ENCODE data around the gene CYB5RL. TPM values are rescaled to one million over a fixed set of nuclear protein-coding genes. Genes with fewer than 3 reads are reported as not detected.

CYB5RL gene
- total RNA-seq, 1 donor from 2014 or later = 5.2 TPM

DNA sequence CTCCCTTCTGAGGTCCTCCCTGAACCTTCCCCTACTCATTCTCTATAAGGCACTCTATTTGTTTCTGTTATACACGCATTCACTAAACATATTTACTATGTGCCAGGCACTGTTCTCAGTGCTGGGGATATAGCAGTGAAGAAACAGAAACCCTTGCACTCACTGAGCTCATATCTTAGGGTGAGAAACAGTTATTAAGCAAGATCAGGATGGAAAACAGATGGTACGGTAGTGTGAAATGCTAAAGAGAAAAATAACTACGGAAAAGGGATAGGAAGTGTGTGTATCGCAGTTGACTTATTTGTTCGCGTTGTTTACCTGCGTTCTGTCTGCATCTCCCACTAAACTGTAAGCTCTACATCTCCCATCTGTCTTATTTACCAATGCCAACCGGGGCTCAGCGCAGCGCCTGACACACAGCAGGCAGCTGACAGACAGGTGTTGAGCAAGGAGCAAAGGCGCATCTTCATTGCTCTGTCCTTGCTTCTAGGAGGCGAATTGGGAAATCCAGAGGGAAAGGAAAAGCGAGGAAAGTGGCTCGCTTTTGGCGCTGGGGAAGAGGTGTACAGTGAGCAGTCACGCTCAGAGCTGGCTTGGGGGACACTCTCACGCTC is 572 bp downstream of the CYB5RL start:
- Histone ChIP-seq H3K27ac (ENCODE audit: low read depth, low read length) (peak overlapping the region; percentile 76), H3K27me3 (ENCODE audit: control insufficient read depth in 3 of 3, insufficient read depth in 3 of 3, low read length in 3 of 3) (no peaks in the 10 kb centered on the region), H3K4me1 (ENCODE audit: control insufficient read depth in 3 of 3, insufficient read depth in 3 of 3, low read length in 3 of 3) (peaks cover 18 to 26% (median 21%) of the 10 kb centered on the region in 3 donors), H3K9ac (ENCODE audit: low read depth in 1 of 3, low read length in 3 of 3) (peak overlapping the region; percentile 74 to 97 (median 94)), H3K9me3 (ENCODE audit: control insufficient read depth in 3 of 3, low read length in 3 of 3) (no peaks in the 10 kb centered on the region), H3K36me3 (ENCODE audit: control insufficient read depth in 3 of 3, insufficient read depth in 3 of 3, low read length in 3 of 3) (peaks cover 14 to 20% (median 17%) of the 10 kb centered on the region in 3 donors), H3K4me3 (ENCODE audit: low read length in 3 of 3) (peak overlapping the region; percentile 89 to 99 (median 98))

DNA sequence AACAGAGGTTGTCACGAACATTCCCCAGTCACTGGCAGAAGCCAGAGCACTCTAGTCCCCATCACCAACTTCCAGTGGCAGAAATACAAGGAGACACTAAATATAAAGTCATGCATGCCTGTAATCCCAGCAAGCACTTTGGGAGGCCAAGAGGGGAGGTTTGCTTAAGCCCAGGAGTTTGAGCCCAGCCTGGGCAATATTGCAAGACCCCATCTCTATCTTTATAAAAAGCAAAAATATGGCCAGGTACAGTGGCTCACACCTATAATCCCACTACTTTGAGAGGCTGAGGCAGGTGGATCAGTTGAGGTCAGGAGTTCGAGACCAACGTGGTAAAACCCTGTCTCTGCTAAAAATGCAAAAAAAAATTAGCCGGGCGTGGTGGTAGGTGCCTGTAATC is 6.4 kb downstream of the CYB5RL start:
- no peak overlapping the region for H3K9ac ChIP-seq (ENCODE audit: low read depth in 1 of 3, low read length in 3 of 3)
- H3K27ac ChIP-seq (ENCODE audit: low read depth, low read length) = no peak overlapping the region
- H3K4me1 ChIP-seq (ENCODE audit: control insufficient read depth in 3 of 3, insufficient read depth in 3 of 3, low read length in 3 of 3) = no peaks in the 10 kb centered on the region
- no peaks in the 10 kb centered on the region for H3K27me3 ChIP-seq (ENCODE audit: control insufficient read depth in 3 of 3, insufficient read depth in 3 of 3, low read length in 3 of 3)
- peaks cover 34 to 41% (median 40%) of the 10 kb centered on the region in 3 donors for H3K36me3 ChIP-seq (ENCODE audit: control insufficient read depth in 3 of 3, insufficient read depth in 3 of 3, low read length in 3 of 3)
- no peak overlapping the region for H3K4me3 ChIP-seq (ENCODE audit: low read length in 3 of 3)
- H3K9me3 ChIP-seq (ENCODE audit: control insufficient read depth in 3 of 3, low read length in 3 of 3) = no peaks in the 10 kb centered on the region

DNA sequence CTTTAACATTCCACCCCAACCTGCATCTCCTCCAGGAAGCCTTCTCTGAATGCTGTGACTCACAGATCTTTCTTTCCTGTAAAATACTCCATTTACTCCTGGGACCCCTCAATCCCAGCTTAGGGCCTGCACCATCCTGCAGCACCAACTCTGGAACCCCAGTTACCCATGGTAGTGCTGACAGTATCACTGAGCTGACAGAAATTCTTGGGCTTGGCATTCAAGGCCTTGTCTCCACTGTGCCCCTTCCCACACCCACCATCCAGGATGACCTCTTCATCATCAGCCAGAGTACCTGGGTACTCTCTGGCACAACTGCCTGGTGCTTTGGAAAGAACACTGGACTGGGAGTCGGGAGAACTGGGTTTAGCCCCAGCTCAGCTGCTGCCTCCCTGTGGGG is 8.3 kb downstream of the CYB5RL start:
- Histone ChIP-seq H3K27ac (ENCODE audit: low read depth, low read length) (no peak overlapping the region), H3K27me3 (ENCODE audit: control insufficient read depth in 3 of 3, insufficient read depth in 3 of 3, low read length in 3 of 3) (no peaks in the 10 kb centered on the region), H3K4me3 (ENCODE audit: low read length in 3 of 3) (no peak overlapping the region), H3K9ac (ENCODE audit: low read depth in 1 of 3, low read length in 3 of 3) (no peak overlapping the region), H3K9me3 (ENCODE audit: control insufficient read depth in 3 of 3, low read length in 3 of 3) (no peaks in the 10 kb centered on the region), H3K36me3 (ENCODE audit: control insufficient read depth in 3 of 3, insufficient read depth in 3 of 3, low read length in 3 of 3) (peaks cover 39 to 53% (median 44%) of the 10 kb centered on the region in 3 donors), H3K4me1 (ENCODE audit: control insufficient read depth in 3 of 3, insufficient read depth in 3 of 3, low read length in 3 of 3) (no peaks in the 10 kb centered on the region)

DNA sequence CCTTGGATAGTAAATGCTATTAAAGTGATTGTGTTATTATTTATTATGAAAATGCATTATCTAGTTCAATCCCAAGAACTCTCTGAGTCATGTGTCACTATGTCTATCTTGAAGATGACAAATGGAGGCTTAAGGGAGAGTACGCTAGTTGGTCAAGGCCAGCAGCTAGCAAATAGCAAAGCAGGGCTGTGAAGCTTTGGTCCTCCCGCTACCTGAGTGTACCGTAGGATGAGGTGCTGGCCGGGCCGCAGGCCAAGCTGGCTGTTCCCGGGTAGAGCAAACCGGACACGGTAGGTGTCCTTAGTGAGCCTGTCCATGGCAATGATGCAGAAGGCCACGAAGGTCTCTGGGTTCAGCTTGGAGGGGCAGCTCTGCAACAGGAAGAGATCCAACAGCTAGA is 9.3 kb downstream of the CYB5RL start:
- Histone ChIP-seq H3K9ac (ENCODE audit: low read depth in 1 of 3, low read length in 3 of 3) (no peak overlapping the region), H3K9me3 (ENCODE audit: control insufficient read depth in 3 of 3, low read length in 3 of 3) (no peaks in the 10 kb centered on the region), H3K4me1 (ENCODE audit: control insufficient read depth in 3 of 3, insufficient read depth in 3 of 3, low read length in 3 of 3) (no peaks in the 10 kb centered on the region), H3K27ac (ENCODE audit: low read depth, low read length) (no peak overlapping the region), H3K36me3 (ENCODE audit: control insufficient read depth in 3 of 3, insufficient read depth in 3 of 3, low read length in 3 of 3) (peaks cover 36 to 52% (median 45%) of the 10 kb centered on the region in 3 donors), H3K4me3 (ENCODE audit: low read length in 3 of 3) (no peak overlapping the region), H3K27me3 (ENCODE audit: control insufficient read depth in 3 of 3, insufficient read depth in 3 of 3, low read length in 3 of 3) (no peaks in the 10 kb centered on the region)

DNA sequence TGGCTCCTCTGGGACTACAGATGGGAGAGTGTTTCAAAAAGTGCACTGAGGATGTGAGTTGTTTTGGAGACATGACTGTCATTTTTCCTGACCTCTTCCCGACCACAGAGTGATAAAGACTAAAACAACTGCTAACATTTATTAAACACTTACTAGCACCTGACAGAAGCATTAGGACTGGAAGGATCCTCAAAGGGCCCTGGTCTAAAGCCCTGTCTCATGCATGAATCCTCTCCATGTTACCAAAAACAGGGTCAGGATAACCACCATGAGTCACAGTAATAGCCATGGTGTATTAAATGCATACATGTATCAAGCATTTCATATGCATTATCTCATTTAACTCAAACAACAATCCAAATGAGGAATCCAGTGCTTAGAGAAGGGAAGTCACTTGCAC is 11.5 kb downstream of the CYB5RL start:
- Histone ChIP-seq H3K36me3 (ENCODE audit: control insufficient read depth in 3 of 3, insufficient read depth in 3 of 3, low read length in 3 of 3) (peaks cover 29 to 37% (median 32%) of the 10 kb centered on the region in 3 donors), H3K9me3 (ENCODE audit: control insufficient read depth in 3 of 3, low read length in 3 of 3) (no peaks in the 10 kb centered on the region), H3K4me3 (ENCODE audit: low read length in 3 of 3) (no peak overlapping the region), H3K27me3 (ENCODE audit: control insufficient read depth in 3 of 3, insufficient read depth in 3 of 3, low read length in 3 of 3) (no peaks in the 10 kb centered on the region), H3K27ac (ENCODE audit: low read depth, low read length) (no peak overlapping the region), H3K9ac (ENCODE audit: low read depth in 1 of 3, low read length in 3 of 3) (no peak overlapping the region), H3K4me1 (ENCODE audit: control insufficient read depth in 3 of 3, insufficient read depth in 3 of 3, low read length in 3 of 3) (no peaks in the 10 kb centered on the region)

DNA sequence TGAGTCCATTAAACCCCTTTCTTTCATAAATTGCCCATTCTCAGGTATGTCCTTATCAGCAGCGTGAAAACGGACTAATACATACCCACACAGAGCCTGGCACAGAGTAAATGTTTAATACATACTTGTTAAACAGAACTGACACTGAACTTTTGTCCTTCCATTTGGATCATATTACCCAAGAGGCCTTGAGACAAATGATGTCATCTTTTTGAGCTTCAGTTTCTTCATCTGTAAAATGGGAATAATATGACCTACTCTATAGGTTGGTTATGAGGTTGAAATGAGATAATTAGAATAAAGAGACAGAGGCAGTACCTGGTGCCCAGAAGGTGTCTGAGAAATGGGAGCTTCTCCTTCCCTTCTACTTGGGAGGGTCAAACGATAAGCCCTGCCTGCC is 13.8 kb downstream of the CYB5RL start:
- no peak overlapping the region for H3K27ac ChIP-seq (ENCODE audit: low read depth, low read length)
- no peaks in the 10 kb centered on the region for H3K9me3 ChIP-seq (ENCODE audit: control insufficient read depth in 3 of 3, low read length in 3 of 3)
- H3K27me3 ChIP-seq (ENCODE audit: control insufficient read depth in 3 of 3, insufficient read depth in 3 of 3, low read length in 3 of 3) = no peaks in the 10 kb centered on the region
- H3K4me1 ChIP-seq (ENCODE audit: control insufficient read depth in 3 of 3, insufficient read depth in 3 of 3, low read length in 3 of 3) = no peaks in the 10 kb centered on the region
- H3K4me3 ChIP-seq (ENCODE audit: low read length in 3 of 3) = no peak overlapping the region
- H3K36me3 ChIP-seq (ENCODE audit: control insufficient read depth in 3 of 3, insufficient read depth in 3 of 3, low read length in 3 of 3) = peaks cover 28 to 35% (median 29%) of the 10 kb centered on the region in 3 donors
- no peak overlapping the region for H3K9ac ChIP-seq (ENCODE audit: low read depth in 1 of 3, low read length in 3 of 3)

DNA sequence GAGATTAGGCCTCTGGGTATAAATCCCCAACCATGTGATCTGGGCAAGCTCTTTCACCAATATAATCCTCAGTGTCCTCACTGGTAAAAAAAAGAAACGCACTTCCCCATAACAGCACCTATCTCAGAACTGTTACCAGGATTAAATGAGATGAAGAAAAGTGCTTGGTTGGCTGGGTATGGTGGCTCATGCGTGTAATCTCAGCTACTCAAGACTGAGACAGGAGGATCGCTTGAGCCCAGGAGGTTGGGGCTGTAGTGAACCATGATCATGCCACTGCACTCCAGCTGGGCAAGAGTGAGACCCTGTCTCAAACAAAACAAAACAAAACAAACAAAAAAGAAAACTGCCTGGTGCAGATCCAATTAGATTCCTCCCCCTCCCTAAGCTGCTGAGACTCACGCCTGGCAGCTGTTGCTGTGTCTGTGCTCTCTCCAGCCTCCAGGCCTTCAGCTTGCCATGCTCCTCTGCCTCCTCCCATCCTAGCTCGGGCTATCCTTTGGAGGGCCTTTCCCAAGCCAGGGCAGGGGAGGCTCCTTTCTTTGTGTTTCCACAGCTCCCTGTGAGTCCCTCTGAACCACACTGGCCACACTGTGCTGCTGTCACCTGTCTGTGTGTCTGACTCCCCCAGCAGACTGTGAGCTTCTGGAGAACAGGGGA is 19.0 kb downstream of the CYB5RL start:
- Histone ChIP-seq H3K4me3 (ENCODE audit: low read length in 3 of 3) (no peak overlapping the region), H3K4me1 (ENCODE audit: control insufficient read depth in 3 of 3, insufficient read depth in 3 of 3, low read length in 3 of 3) (no peaks in the 10 kb centered on the region), H3K9ac (ENCODE audit: low read depth in 1 of 3, low read length in 3 of 3) (no peak overlapping the region), H3K9me3 (ENCODE audit: control insufficient read depth in 3 of 3, low read length in 3 of 3) (no peaks in the 10 kb centered on the region), H3K36me3 (ENCODE audit: control insufficient read depth in 3 of 3, insufficient read depth in 3 of 3, low read length in 3 of 3) (peaks cover 9 to 24% (median 12%) of the 10 kb centered on the region in 3 donors), H3K27me3 (ENCODE audit: control insufficient read depth in 3 of 3, insufficient read depth in 3 of 3, low read length in 3 of 3) (no peaks in the 10 kb centered on the region), H3K27ac (ENCODE audit: low read depth, low read length) (no peak overlapping the region)

DNA sequence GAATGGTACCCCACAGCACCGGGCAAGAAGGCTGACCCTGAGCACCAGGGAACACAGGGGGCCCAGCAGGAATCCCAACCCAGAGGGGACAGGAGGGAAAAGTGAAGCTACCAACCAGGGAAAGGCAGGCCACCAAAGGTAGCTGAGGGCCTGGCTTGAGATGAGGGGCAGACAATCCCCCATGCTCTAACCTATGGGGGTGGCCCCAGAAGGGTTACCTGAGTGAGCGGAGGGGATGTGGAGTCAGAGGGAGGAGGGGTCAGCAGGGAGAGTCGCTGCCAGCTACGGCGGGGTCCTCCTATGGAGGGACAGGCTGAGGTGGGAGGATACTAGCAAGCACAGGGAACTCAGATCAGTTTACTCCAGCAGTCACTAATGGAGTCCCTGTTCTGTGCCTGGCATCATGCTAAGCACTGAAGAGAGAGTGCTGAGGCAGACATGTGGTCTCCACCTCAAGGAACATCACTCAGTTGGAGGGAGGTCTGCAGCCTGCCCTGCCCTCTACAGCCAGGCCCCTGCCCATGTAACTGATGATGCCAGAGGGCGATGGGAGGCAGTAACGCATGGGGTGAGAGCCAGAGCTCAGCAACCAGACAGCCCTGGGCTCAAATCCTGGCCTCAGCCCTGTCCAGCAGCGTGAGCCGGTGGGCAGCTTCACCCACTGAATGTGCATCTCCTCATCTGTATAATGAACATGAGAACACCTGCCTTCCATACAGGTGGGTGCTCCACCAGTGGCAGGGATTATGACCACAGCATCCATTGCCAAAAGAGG is 21.3 kb downstream of the CYB5RL start:
- H3K9me3 ChIP-seq (ENCODE audit: control insufficient read depth in 3 of 3, low read length in 3 of 3) = no peaks in the 10 kb centered on the region
- H3K4me3 ChIP-seq (ENCODE audit: low read length in 3 of 3) = no peak overlapping the region
- H3K27ac ChIP-seq (ENCODE audit: low read depth, low read length) = no peak overlapping the region
- no peaks in the 10 kb centered on the region for H3K27me3 ChIP-seq (ENCODE audit: control insufficient read depth in 3 of 3, insufficient read depth in 3 of 3, low read length in 3 of 3)
- H3K36me3 ChIP-seq (ENCODE audit: control insufficient read depth in 3 of 3, insufficient read depth in 3 of 3, low read length in 3 of 3) = peaks cover 6 to 33% (median 15%) of the 10 kb centered on the region in 3 donors
- no peak overlapping the region for H3K9ac ChIP-seq (ENCODE audit: low read depth in 1 of 3, low read length in 3 of 3)
- H3K4me1 ChIP-seq (ENCODE audit: control insufficient read depth in 3 of 3, insufficient read depth in 3 of 3, low read length in 3 of 3) = peaks cover 4 to 6% (median 6%) of the 10 kb centered on the region in 3 donors

DNA sequence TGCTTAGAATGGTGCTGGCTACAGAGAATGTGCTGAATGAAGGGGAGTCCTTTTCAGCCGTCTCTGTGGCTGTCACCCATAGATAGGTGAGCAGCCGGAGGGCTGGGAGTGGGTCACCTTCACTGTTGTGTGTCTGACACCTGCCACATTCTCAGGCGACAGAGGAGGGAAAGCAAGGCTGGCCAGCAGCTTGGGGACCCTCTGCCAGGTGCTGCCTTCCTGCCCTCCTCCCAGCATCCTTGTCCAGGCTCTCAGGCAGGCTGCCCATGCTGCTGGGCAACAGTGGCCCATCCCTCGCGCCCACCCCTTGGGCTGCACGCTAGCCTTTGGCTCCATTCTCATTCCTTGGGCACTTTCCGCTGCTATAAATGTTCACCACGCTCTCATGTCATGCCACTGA is 22.1 kb downstream of the CYB5RL start:
- Histone ChIP-seq H3K27ac (ENCODE audit: low read depth, low read length) (no peak overlapping the region), H3K4me1 (ENCODE audit: control insufficient read depth in 3 of 3, insufficient read depth in 3 of 3, low read length in 3 of 3) (peaks cover 4 to 11% (median 6%) of the 10 kb centered on the region in 3 donors), H3K36me3 (ENCODE audit: control insufficient read depth in 3 of 3, insufficient read depth in 3 of 3, low read length in 3 of 3) (peaks cover 6 to 33% (median 15%) of the 10 kb centered on the region in 3 donors)

More for the DNA sequence above, 22.1 kb downstream of the CYB5RL start:
- Histone ChIP-seq H3K9ac (ENCODE audit: low read depth in 1 of 3, low read length in 3 of 3) (no peak overlapping the region), H3K9me3 (ENCODE audit: control insufficient read depth in 3 of 3, low read length in 3 of 3) (no peaks in the 10 kb centered on the region), H3K4me3 (ENCODE audit: low read length in 3 of 3) (no peak overlapping the region), H3K27me3 (ENCODE audit: control insufficient read depth in 3 of 3, insufficient read depth in 3 of 3, low read length in 3 of 3) (no peaks in the 10 kb centered on the region)
